ENCODE measurements around the gene UTS2R. TPM values are rescaled to one million over a fixed set of nuclear protein-coding genes. Genes with fewer than 3 reads are reported as not detected.

Gene UTS2R
- total RNA-seq, 1 donor from 2014 or later, result 1.4 TPM

GRCh38 chr17:82399601-82400101, 28.1 kb downstream of the UTS2R start:
- peaks cover 39% of the 10 kb centered on the region for H3K36me3 ChIP-seq
- no peak overlapping the region for H3K4me3 ChIP-seq
- H3K9me3 ChIP-seq (replicated peaks), result no peaks in the 10 kb centered on the region
- peaks cover 22% of the 10 kb centered on the region for H3K4me1 ChIP-seq
- no peaks in the 10 kb centered on the region for H3K27me3 ChIP-seq (ENCODE audit: low read depth)
- no peak for DNase-seq
- intact Hi-C loops (cut with micrococcal nuclease), result no loop called here
- H3K27ac ChIP-seq (replicated peaks), result peak overlapping the region; percentile 55
- TF ChIP-seq CTCF (IDR thresholded peaks at IDR 0.05; ENCODE audit: borderline replicate concordance), result no peak

GRCh38 chr17:82400206-82400605, 28.6 kb downstream of the UTS2R start:
- intact Hi-C loops (cut with micrococcal nuclease), result no loop called here
- Histone ChIP-seq H3K27ac (replicated peaks) (peak overlapping the region; percentile 55), H3K9me3 (replicated peaks) (no peaks in the 10 kb centered on the region), H3K36me3 (peaks cover 39% of the 10 kb centered on the region), H3K4me1 (peaks cover 22% of the 10 kb centered on the region), H3K27me3 (ENCODE audit: low read depth) (no peaks in the 10 kb centered on the region), H3K4me3 (no peak overlapping the region)
- no peak for TF ChIP-seq CTCF (IDR thresholded peaks at IDR 0.05; ENCODE audit: borderline replicate concordance)
- DNase-seq, result no peak

- peaks cover 22% of the 10 kb centered on the region for H3K4me1 ChIP-seq
- intact Hi-C loops (cut with micrococcal nuclease), result no loop called here
- H3K27me3 ChIP-seq (ENCODE audit: low read depth), result no peaks in the 10 kb centered on the region
- H3K27ac ChIP-seq (replicated peaks), result no peak overlapping the region
- TF ChIP-seq CTCF (IDR thresholded peaks at IDR 0.05; ENCODE audit: borderline replicate concordance), result no peak
- peak; percentile 47 for DNase-seq
- H3K9me3 ChIP-seq (replicated peaks), result no peaks in the 10 kb centered on the region
- peaks cover 39% of the 10 kb centered on the region for H3K36me3 ChIP-seq
- no peak overlapping the region for H3K4me3 ChIP-seq
Measured at GRCh38 chr17:82400830-82401229, 29.3 kb downstream of the UTS2R start.

- H3K36me3 ChIP-seq, result peaks cover 39% of the 10 kb centered on the region
- no peaks in the 10 kb centered on the region for H3K9me3 ChIP-seq (replicated peaks)
- H3K27me3 ChIP-seq (ENCODE audit: low read depth), result no peaks in the 10 kb centered on the region
- no peak overlapping the region for H3K27ac ChIP-seq (replicated peaks)
- no peak for DNase-seq
- H3K4me3 ChIP-seq, result no peak overlapping the region
- intact Hi-C loops (cut with micrococcal nuclease), result no loop called here
- no peak for TF ChIP-seq CTCF (IDR thresholded peaks at IDR 0.05; ENCODE audit: borderline replicate concordance)
- peaks cover 32% of the 10 kb centered on the region for H3K4me1 ChIP-seq
Measured at GRCh38 chr17:82402865-82403264, 31.3 kb downstream of the UTS2R start.

GRCh38 chr17:82403662-82404660, 32.4 kb downstream of the UTS2R start:
- no peak for DNase-seq
- Histone ChIP-seq H3K4me1 (peaks cover 27% of the 10 kb centered on the region), H3K4me3 (no peak overlapping the region), H3K36me3 (peaks cover 44% of the 10 kb centered on the region), H3K27me3 (ENCODE audit: low read depth) (no peaks in the 10 kb centered on the region), H3K9me3 (replicated peaks) (no peaks in the 10 kb centered on the region), H3K27ac (replicated peaks) (no peak overlapping the region)
- TF ChIP-seq CTCF (IDR thresholded peaks at IDR 0.05; ENCODE audit: borderline replicate concordance), result no peak
- intact Hi-C loops (cut with micrococcal nuclease), result no loop called here
